GM08714 (cell line): ENCODE data around the gene IQCM.

ENCODE experiments used
- H3K4me3 ChIP-seq: fragments of 200-500 bp; sonication (Bioruptor generic); 2 replicates; pipeline ENCODE4 v1.5.1; 2014; ENCODE audit warnings: mild to moderate bottlenecking, low read length, inconsistent platforms
- ZNF274 ChIP-seq: IDR thresholded peaks from 2 replicates; pipeline ENCODE4 v1.6.1; 2012; ENCODE audit warnings: mild to moderate bottlenecking, low read depth, low read length

IQCM gene

DNA sequence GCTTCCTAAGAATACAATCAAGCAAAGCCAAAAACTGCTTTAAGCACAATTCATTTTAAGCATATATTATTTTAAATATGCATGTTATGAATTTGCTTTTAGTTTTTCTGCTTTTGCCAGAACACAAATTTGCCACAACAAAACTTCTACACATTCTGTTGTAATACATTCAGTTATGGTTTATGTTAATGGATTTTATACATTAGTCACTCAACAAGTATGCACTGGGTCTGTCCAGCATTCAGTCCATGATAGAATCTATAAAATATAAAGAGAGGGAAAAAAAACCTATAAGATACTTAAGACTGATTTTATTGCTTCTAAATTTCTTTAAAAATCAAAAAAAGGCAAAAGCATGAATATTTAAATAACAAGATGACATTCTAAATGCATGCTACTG, 22.2 kb downstream of the IQCM start:
- no peak for TF ChIP-seq ZNF274
- no peak overlapping the region for H3K4me3 ChIP-seq

DNA sequence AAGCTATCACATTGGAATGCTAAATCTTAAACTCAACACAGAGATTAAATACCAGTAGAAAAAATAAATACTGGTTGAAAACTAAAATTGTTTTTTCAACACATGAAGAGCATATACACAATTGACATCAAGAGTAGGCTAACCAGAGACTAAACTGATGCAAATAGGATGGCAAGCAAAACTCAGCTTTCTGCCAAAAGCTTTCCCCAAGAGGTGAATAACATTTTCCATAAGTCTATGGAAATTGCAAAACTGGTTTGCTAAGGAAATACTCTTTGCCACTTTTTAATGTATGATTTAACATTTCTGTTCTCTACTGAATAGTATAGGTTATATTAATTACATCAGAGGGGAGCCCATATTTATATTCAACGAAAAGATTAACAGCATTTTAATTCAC, 23.8 kb downstream of the IQCM start:
- no peak for TF ChIP-seq ZNF274
- no peak overlapping the region for H3K4me3 ChIP-seq

DNA sequence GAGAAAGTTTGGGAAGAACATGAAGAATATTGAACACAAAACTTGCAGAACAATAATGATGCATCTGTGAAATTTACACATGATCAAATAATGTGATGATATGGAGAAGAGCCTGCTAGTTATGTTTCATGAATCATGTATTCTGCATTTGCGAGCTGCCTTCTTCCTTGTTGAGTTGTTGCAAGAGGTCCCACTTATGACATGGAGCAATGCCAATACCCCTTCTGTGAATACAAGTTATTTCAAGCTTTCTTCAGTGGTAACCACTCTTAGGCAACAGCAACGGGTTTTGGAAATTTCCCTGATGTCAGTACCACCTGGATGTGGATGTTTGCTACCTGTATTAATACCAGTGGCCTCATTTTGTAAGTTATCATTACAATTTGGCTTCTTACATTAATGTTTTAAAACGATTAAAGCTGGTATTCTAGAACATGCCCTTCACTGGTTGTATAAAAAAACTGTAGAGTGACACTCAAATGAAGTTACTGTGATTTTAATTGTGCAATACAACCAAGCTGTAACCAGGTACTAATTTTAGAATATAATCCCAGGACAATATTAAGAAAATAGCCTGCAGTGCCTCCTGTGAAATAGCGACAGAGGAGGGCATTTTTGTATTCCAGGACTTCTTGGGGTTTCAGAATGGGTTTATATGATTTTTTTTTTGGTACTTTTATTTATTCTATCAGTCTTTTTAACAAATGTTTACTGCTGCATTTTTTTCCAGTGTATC, 25.3 kb downstream of the IQCM start:
- no peak for TF ChIP-seq ZNF274
- no peak overlapping the region for H3K4me3 ChIP-seq

DNA sequence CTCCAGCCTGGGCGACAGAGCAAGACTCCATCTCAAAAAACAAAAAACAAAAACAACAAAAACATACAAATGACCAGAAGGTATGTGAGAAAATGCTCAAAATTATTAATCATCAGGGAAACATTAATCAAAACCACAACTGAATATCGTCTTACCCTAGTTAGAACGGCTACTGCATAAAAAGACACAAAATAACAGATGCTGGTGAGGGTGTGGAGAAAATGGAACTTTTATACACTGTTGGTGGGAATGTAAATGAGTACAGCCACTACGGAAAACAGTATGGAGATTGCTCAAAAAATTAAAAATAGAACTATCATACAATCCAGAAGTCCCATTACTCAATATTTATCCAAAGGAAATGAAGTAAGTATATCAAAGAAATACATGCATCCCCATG, 27.3 kb downstream of the IQCM start:
- TF ChIP-seq ZNF274, result no peak
- no peak overlapping the region for H3K4me3 ChIP-seq

DNA sequence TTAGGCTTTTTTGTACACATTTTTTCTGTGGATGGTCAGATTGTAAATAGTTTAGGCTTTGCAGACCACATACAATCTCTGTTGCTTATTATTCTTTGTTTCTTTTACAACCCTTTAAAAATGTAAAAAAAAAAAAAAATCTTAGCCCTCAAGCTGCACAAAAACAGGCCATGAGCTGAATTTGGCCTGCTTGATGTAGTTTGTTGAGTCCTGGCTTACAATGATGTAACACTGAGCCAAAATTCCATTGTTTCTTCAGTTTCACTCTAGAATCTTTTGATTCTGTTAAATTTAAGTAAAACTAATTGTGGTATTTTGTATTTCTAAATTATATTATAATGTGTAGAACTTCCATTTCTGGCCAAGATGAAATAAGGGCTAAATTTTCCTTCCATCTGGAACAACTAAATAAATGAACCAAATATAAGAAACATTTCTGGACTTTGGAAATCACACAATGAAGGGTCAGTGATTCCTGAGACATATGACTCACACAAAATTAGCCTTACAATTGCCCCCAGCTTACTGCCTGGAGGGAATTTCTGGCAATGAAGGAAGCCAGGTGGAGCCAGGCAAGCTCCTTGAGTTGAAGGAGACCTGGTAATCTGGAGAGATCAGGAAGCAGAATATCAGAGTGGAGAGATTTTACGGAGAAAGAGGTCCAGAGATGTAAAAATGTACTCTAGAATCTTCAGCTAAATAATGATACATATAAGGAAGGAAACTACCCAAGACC, 29.8 kb downstream of the IQCM start:
- no peak for TF ChIP-seq ZNF274
- H3K4me3 ChIP-seq, result no peak overlapping the region

DNA sequence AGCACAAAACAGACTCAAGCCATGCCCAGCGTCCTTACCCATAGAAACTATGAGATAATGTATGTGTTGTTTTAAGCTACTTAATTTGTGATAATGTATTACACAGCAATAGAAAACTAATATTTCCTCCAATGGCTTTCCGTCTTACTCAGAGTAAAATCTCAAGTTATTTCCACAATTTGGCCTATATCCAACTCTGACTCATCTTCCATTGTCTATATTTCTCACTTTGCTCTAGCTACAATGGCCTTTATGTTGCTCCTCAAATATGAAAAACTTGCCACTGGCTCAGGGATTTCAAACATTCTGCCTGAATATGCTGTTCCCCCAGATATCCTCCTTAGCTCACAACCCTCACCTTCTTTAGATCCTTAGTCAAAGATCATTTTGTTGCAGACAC, 31.6 kb downstream of the IQCM start:
- H3K4me3 ChIP-seq, result no peak overlapping the region
- no peak for TF ChIP-seq ZNF274

DNA sequence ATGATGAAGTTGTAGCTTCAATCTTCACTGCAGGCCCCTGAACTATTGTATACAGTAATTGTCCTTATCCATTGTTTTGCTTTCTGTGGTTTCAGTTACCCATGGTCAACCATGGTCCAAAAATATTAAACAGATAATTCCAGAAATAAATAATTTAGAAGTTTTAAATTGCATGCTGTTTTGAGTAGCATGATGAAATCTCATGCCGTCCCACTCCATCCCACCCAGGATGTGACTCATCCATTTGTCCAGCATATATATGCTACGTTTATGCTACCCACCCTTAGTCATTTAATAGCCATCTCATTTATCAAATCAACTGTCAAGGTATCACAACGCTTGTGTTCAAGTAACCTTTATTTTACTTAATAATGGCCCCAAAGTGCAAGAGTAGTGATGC, 34.5 kb downstream of the IQCM start:
- TF ChIP-seq ZNF274, result no peak
- H3K4me3 ChIP-seq, result no peak overlapping the region

DNA sequence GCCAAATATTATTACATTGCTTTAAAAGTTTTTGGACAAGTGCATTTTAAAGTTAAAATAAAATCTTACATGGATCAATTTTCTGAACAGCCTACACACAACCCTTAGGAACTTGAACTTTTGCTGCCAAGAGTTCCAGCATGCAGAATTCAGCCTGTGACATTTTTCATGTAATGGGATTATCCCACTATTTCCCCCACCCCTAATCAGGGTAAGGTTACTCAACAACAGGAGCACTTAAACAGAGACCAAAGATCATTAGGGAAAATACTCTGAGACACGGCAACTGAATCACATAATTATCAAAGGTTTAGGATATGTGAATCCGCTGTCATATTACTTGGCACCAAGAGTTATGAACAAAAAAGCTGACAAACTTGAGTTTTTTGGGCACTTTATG, 47.2 kb downstream of the IQCM start:
- no peak overlapping the region for H3K4me3 ChIP-seq
- TF ChIP-seq ZNF274, result no peak

DNA sequence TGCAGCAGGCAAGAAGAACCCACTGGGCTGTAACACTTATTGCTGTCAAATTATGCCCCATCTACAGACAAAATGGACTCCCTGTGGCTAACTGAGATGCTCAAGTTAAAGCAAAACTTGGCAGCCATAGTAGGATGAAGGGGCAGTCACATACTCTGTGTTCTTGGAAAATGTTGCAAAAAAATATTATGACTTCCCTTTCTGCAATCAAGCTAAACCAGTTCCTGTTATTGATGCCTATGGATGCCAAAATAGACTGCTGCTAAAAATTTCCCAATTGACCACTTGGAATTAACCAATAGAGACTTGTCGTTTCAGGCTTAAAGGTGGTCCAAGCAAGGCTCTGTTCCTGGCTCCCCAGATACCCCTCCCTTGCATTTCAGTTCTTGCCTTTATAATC, 49.5 kb downstream of the IQCM start:
- H3K4me3 ChIP-seq, result no peak overlapping the region
- no peak for TF ChIP-seq ZNF274

DNA sequence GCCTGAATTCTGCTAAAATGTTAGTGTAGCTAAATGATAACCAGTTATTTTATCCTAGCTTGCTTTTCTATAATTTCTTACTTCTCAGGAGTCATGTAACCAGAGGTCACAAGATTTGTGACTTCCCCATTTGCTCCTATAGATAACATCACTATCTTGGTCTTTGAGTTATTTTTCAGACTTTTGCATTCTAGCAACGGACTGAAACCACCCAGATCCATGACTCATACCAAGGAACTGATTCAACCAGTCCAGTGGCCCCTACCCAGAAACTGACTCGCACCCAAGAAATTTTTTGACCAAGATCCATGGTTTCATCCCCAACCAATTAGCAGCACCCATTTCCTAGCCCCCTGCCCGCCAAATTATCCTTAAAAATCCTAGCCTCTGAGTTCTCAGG, 50.0 kb downstream of the IQCM start:
- TF ChIP-seq ZNF274, result no peak
- H3K4me3 ChIP-seq, result no peak overlapping the region

DNA sequence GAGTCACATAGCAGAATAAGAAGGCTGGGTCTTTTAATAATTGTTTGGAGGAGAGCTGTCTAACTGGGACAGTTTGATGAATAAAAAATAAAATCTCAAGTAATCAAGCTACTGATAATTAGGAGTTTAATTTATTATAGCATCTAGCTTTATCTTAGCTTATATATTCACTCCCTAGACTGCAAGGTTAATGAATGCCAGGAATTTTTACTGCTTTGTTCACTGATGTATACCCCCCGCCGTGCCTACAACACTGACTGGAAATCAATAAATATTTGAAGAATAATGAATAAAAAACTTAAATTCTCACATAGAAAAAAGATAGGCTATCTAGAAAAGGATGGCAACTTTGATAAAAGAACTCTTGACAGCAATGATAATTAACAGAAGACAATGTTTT, 59.7 kb downstream of the IQCM start:
- no peak for TF ChIP-seq ZNF274
- H3K4me3 ChIP-seq, result no peak overlapping the region

DNA sequence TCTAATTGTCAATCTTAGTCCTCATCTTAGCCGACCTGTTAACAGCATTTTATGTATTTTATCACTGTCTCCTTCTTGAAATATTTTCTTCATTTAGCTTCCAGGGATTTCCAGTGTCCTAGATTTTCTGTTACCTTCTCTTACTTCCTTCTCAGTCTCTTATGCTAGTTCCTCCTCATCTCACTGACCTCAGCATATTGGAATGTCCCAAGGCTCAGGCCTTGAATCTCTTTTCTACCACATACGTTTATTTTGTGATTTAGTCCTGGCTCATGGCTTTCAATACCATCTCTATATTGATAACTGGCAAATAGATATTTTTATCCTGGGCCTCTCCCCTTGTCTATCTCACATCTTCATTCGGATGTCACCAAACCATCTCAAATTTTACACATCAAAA, 61.1 kb downstream of the IQCM start:
- H3K4me3 ChIP-seq, result no peak overlapping the region
- TF ChIP-seq ZNF274, result no peak

DNA sequence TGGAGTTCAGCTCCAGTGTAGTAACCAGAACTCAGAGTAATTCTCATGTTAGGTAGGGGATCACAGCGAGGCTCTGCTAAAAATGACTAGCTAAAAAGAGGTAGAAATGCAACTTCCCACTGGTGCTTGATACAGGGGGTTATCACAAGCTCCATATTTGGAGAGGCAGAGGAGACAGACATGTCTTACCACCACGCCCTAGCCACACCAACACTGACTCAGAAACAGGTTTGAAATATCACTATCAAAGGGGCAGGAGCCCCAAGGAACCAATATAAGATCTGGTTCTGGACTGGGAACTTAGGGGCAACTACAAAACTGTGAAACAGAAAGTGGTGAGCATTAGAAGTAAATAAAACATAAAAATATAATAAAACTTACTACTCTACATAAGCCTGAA, 62.9 kb downstream of the IQCM start:
- TF ChIP-seq ZNF274, result no peak
- no peak overlapping the region for H3K4me3 ChIP-seq

DNA sequence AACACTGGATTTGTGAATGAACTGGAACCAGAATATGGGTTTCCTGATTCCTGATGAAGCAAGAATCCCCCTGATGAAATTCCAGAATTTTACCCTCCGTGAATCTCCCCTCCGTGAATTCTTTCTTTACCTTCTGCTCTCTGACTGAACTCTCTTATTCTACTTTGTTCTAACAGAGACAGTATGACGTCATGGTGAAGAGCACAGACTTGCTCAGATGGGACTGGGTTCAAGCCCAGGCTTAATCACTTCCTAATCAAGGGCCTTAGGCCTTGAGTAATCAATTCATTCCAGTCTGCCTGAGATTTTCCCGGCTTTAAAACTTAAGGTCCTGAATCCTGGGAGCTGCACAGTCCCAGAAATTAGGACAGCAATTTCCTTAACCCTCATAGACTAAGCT, 64.5 kb downstream of the IQCM start:
- TF ChIP-seq ZNF274, result no peak
- H3K4me3 ChIP-seq, result no peak overlapping the region

DNA sequence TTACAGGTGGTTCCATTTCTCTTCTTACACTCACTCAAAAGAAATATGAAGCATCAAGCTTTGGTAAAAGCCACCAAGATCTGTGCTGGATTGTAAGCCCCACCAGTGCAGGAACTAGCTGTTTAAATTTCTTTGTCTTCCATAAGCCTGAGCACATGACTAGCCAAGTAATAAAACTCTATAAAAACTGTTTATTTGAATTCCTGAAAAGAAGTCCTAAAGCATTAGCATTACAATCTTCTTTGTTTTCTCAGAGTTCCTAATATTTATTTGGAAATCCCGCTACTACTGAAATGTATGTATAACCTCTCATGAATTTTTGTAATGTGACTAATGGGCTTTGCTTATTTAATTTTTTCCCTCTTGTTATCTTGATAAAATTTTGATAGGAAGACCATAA, 65.9 kb downstream of the IQCM start:
- no peak for TF ChIP-seq ZNF274
- H3K4me3 ChIP-seq, result no peak overlapping the region
